GM10266 (cell line): ENCODE measurements around the gene KPRP.

Source experiments
- DNase-seq: peaks from one replicate; pipeline ENCODE4 v3.0.0; 2012; ENCODE audit errors: extremely low spot score
- TF ChIP-seq, protein P1 (sequence below): IDR thresholded peaks from 2 replicates; pipeline ENCODE4 v1.5.1; 2012; ENCODE audit warnings: mild to moderate bottlenecking, low read depth; ENCODE audit not compliant: control insufficient read depth, insufficient read depth; ENCODE audit errors: missing control alignments

The KPRP gene

DNA sequence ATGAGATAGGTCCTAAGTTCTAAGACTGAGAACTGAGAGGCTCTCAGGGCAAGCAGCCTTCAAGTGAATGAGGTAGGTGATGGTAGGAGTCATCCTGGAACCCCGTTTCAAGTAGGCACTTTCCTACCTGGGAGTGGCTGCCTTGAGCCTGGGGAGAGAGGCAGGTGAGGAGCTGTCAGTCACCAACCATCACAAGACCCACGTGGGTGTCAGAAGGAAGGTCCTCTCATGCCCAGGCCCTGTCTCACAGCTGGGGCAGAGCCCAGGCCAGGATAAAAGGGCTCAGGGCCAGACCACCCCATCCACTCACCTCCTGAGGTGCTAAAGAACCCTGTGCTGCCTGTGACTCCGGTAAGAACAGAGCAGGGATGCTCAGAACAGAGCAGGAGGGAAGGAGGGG is 38.6 kb downstream of the KPRP start, which contains the start of gene LCE1D:
TSS of gene LCE1D (plus strand) at position 301 of the 400 bp plus-strand sequence. CDS start 1,074 bp downstream, outside the sequence.
- no peak for DNase-seq
- TF ChIP-seq, protein P1, sequence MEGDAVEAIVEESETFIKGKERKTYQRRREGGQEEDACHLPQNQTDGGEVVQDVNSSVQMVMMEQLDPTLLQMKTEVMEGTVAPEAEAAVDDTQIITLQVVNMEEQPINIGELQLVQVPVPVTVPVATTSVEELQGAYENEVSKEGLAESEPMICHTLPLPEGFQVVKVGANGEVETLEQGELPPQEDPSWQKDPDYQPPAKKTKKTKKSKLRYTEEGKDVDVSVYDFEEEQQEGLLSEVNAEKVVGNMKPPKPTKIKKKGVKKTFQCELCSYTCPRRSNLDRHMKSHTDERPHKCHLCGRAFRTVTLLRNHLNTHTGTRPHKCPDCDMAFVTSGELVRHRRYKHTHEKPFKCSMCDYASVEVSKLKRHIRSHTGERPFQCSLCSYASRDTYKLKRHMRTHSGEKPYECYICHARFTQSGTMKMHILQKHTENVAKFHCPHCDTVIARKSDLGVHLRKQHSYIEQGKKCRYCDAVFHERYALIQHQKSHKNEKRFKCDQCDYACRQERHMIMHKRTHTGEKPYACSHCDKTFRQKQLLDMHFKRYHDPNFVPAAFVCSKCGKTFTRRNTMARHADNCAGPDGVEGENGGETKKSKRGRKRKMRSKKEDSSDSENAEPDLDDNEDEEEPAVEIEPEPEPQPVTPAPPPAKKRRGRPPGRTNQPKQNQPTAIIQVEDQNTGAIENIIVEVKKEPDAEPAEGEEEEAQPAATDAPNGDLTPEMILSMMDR = no peak

DNA sequence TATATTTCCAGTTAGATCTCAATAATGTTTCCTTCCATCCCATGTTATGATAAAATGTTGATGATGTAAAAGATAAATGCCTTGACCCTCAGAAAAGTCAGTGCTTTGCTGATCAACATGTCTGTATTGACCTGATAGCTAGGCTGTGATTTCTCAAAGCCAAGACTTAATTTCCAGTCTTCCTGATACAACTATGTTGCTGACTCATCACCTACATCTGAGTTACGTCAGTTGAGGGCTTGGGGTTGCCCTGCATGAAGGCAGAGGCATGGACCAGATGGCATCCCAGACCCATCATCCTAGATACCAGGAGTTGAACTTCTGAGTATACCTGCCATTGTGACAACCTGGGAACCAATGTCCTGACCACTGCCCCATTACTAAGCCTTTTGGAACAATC is 43.5 kb downstream of the KPRP start:
- TF ChIP-seq, protein P1 = no peak
- no peak for DNase-seq

DNA sequence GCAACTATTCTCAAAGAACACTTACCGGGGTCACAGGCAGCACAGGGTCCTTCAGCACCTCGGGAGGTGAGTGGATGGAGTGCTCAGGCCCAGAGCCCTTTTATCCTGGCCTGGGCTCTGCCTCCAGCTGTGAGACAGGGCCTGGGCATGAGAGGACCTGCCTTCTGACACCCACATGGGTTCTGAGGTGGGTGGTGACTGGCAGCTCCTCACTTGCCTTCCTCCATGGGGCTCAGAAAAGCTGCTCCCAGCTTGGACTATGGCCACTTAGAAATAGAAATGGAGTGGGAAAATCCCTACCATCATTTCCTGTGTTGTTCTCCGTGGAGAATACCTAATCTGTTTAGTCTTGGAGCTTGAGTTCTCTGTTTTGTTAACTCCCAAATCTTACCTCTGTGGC is 48.8 kb downstream of the KPRP start, which contains the start of gene LCE1C:
TSS of gene LCE1C (minus strand) at position 76 of the 400 bp plus-strand sequence. CDS start 1,173 bp downstream, outside the sequence.
- TF ChIP-seq, protein P1 = no peak
- DNase-seq = no peak

DNA sequence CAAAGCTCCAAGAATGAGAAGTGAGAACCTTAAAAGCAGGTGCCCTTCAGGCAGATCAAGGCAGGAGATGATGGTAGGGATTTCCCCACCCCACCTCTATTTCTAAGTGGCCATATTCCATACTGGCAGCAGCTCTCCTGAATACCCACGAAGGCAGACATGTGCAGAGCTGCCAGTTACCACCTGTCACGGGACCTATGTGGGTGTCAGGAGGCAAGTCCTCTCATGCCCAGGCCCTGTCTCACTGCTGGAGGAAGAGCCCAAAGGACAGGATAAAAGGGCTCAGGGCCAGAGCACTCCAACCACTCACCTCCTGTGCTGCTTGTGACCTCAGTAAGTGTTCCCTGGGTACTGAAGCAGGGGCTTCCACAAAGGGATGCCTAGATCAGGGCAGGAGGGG is 53.2 kb downstream of the KPRP start:
- TF ChIP-seq, protein P1 = no peak
- DNase-seq = no peak
